OCI-LY1 (cell line): ENCODE results near the gene CHM.

Experiments
- EZH2 ChIP-seq: fragments of 200-600 bp; sonication (generic), shearing (Covaris generic); IDR thresholded peaks from 2 replicates; pipeline ENCODE4 v1.8.0; 2017; ENCODE audit warnings: borderline replicate concordance, mixed run types, mild to moderate bottlenecking, antibody characterized with exemption, low read length, moderate library complexity, mixed read lengths
- TF ChIP-seq, protein P1 (sequence below): fragments of 200-600 bp; sonication (generic), shearing (Covaris generic); IDR thresholded peaks from 2 replicates; pipeline ENCODE4 v1.5.1; 2017; ENCODE audit warnings: mild to moderate bottlenecking, antibody characterized with exemption, low read length, moderate library complexity, mixed read lengths

GRCh38 chrX:85836868-85837267, 210.5 kb downstream of the CHM start:
- TF ChIP-seq, protein P1, sequence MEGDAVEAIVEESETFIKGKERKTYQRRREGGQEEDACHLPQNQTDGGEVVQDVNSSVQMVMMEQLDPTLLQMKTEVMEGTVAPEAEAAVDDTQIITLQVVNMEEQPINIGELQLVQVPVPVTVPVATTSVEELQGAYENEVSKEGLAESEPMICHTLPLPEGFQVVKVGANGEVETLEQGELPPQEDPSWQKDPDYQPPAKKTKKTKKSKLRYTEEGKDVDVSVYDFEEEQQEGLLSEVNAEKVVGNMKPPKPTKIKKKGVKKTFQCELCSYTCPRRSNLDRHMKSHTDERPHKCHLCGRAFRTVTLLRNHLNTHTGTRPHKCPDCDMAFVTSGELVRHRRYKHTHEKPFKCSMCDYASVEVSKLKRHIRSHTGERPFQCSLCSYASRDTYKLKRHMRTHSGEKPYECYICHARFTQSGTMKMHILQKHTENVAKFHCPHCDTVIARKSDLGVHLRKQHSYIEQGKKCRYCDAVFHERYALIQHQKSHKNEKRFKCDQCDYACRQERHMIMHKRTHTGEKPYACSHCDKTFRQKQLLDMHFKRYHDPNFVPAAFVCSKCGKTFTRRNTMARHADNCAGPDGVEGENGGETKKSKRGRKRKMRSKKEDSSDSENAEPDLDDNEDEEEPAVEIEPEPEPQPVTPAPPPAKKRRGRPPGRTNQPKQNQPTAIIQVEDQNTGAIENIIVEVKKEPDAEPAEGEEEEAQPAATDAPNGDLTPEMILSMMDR = no peak
- no peak for TF ChIP-seq EZH2
